Measurements from ENCODE around the gene CRYBA4.

- TF ChIP-seq POLR2AphosphoS5 (IDR thresholded peaks at IDR 0.05), result no peak
- no peak for TF ChIP-seq CTCF (IDR thresholded peaks at IDR 0.05)
- no peak for TF ChIP-seq EP300 (IDR thresholded peaks at IDR 0.05)
- no peak for TF ChIP-seq POLR2A (IDR thresholded peaks at IDR 0.05)
Measured at GRCh38 chr22:26577081-26577480, 44.7 kb upstream of the CRYBA4 start.
